Activated CD4-positive, alpha-beta T cell treated with anti-CD3 and anti-CD28 coated beads for 36 hours (primary cell): ENCODE results near the gene APMAP. TPM values are rescaled to one million over a fixed set of nuclear protein-coding genes. Genes with fewer than 3 reads are reported as not detected.
"Not testable (repeated sequence)": the region's sequence is repeated elsewhere in the genome, so short reads cannot be mapped to it uniquely, and the experiment has no call there.

Experiments used
- ATAC-seq: fragments of 200-7000 bp; cut with Tn5 transposase; one replicate; pipeline ENCODE4 v1.10.0; 2021; ENCODE audit warnings: mild to moderate bottlenecking, moderate library complexity
- CTCF ChIA-PET: fragments of 350-600 bp; sonication (Branson Sonifier 250); formaldehyde crosslinking; loops from one replicate; lab custom pipeline; 2021; ENCODE audit warnings: antibody characterized with exemption; lab: Charles Lee
- POLR2A ChIA-PET: fragments of 350-600 bp; sonication (Branson Sonifier 250); formaldehyde crosslinking; loops from one replicate; lab custom pipeline; 2021; ENCODE audit warnings: antibody characterized with exemption, inconsistent platforms; lab: Charles Lee
- DNase-seq: peaks from one replicate; pipeline ENCODE4 v3.0.0-alpha.2; 2020
- H3K27ac Mint-ChIP-seq: one replicate; pipeline ENCODE4 v1.8.0; 2021; ENCODE audit warnings: mixed read lengths
- H3K27me3 Mint-ChIP-seq: one replicate; pipeline ENCODE4 v1.8.0; 2021; ENCODE audit warnings: mixed read lengths
- H3K36me3 Mint-ChIP-seq: one replicate; pipeline ENCODE4 v1.8.0; 2021; ENCODE audit warnings: low read depth, mixed read lengths
- H3K4me1 Mint-ChIP-seq: one replicate; pipeline ENCODE4 v1.8.0; 2021; ENCODE audit warnings: mixed read lengths
- H3K4me3 Mint-ChIP-seq: one replicate; pipeline ENCODE4 v1.8.0; 2021; ENCODE audit warnings: mild to moderate bottlenecking, moderate library complexity, mixed read lengths
- H3K9me3 Mint-ChIP-seq: one replicate; pipeline ENCODE4 v1.8.0; 2021; ENCODE audit warnings: low read depth, mixed read lengths
- intact Hi-C, 2 experiments: fragments of 100-400 bp; cut with DNase I in 1 of 2; cut with micrococcal nuclease in 1 of 2; formaldehyde crosslinking; loops; one replicate each; pipeline versions ENCODE4 v1.14.2 to v1.15.1; 2022 to 2024; cut with DNase I, micrococcal nuclease
- total RNA-seq, 2 experiments: library from RNA; stranded (reverse); gene quantifications; one replicate each; pipeline ENCODE4 v1.2.3, GENCODE V29; 2021

Gene APMAP
- total RNA-seq, 2 experiments from 2014 or later = 26.8 to 34.0 TPM

- DNase-seq (no peak), ATAC-seq (no peak)
- H3K36me3 Mint-ChIP-seq = peaks cover 22% of the 10 kb centered on the region
- intact Hi-C loops = no loop called here
- ChIA-PET POLR2A (no interaction called here), CTCF (interaction anchor here (0.9 to 1.7 kb wide), 3 partner anchors 10 to 52 kb away, joined by 5 to 6 read pairs (median 6); partner anchors contain the start of gene ACSS1)
- H3K9me3 Mint-ChIP-seq = no peaks in the 10 kb centered on the region
- H3K27me3 Mint-ChIP-seq = no peaks in the 10 kb centered on the region
- peaks cover 3% of the 10 kb centered on the region for H3K4me1 Mint-ChIP-seq
- H3K27ac Mint-ChIP-seq = no peak overlapping the region
- H3K4me3 Mint-ChIP-seq = no peak overlapping the region
Observed at GRCh38 chr20:25005220-25005619, 12.7 kb upstream of the APMAP start.

- H3K4me3 Mint-ChIP-seq = no peak overlapping the region
- ChIA-PET POLR2A (no interaction called here), CTCF (no interaction called here)
- DNase-seq (no peak), ATAC-seq (no peak)
- H3K9me3 Mint-ChIP-seq = no peaks in the 10 kb centered on the region
- no peak overlapping the region for H3K27ac Mint-ChIP-seq
- H3K4me1 Mint-ChIP-seq = peaks cover 4% of the 10 kb centered on the region
- H3K27me3 Mint-ChIP-seq = no peaks in the 10 kb centered on the region
- peaks cover 16% of the 10 kb centered on the region for H3K36me3 Mint-ChIP-seq
- intact Hi-C loops = no loop called here
Observed at GRCh38 chr20:25003002-25003401, 10.5 kb upstream of the APMAP start.

GRCh38 chr20:25001323-25001722 lies 8.8 kb upstream of the APMAP start:
- H3K27ac Mint-ChIP-seq, H3K4me3 Mint-ChIP-seq, intact Hi-C loops, ATAC-seq, DNase-seq, POLR2A ChIA-PET, H3K9me3 Mint-ChIP-seq, CTCF ChIA-PET, H3K4me1 Mint-ChIP-seq, H3K27me3 Mint-ChIP-seq: not testable (repeated sequence)
- H3K36me3 Mint-ChIP-seq = peaks cover 13% of the 10 kb centered on the region

GRCh38 chr20:25000268-25000801 lies 7.8 kb upstream of the APMAP start:
- POLR2A ChIA-PET = no interaction called here
- DNase-seq (no peak), ATAC-seq (peak; percentile 23)
- CTCF ChIA-PET = no interaction called here
- H3K36me3 Mint-ChIP-seq = peaks cover 9% of the 10 kb centered on the region
- H3K4me3 Mint-ChIP-seq = no peak overlapping the region
- no peaks in the 10 kb centered on the region for H3K9me3 Mint-ChIP-seq
- H3K27ac Mint-ChIP-seq = no peak overlapping the region
- intact Hi-C loops = no loop called here
- H3K27me3 Mint-ChIP-seq = no peaks in the 10 kb centered on the region
- peaks cover 4% of the 10 kb centered on the region for H3K4me1 Mint-ChIP-seq

GRCh38 chr20:24999568-24999967 lies 7.0 kb upstream of the APMAP start:
- CTCF ChIA-PET = interaction anchor here (0.5 to 0.6 kb wide), 2 partner anchors 92 to 151 kb away, joined by 3 read pairs; no protein-coding TSS in a partner anchor
- intact Hi-C loops = loop anchor here in 1 of 2 experiments (10.0 kb wide), 1 partner anchor 625 kb away; the partner anchor contains the start of gene NANP
- H3K36me3 Mint-ChIP-seq = peaks cover 9% of the 10 kb centered on the region
- peaks cover 11% of the 10 kb centered on the region for H3K4me1 Mint-ChIP-seq
- POLR2A ChIA-PET = no interaction called here
- no peak overlapping the region for H3K27ac Mint-ChIP-seq
- H3K9me3 Mint-ChIP-seq = no peaks in the 10 kb centered on the region
- no peak overlapping the region for H3K4me3 Mint-ChIP-seq
- H3K27me3 Mint-ChIP-seq = no peaks in the 10 kb centered on the region
- ATAC-seq (no peak), DNase-seq (no peak)

- intact Hi-C loops = loop anchor here in 1 of 2 experiments (10.0 kb wide), 1 partner anchor 626 kb away; the partner anchor contains the start of gene NANP
- no peak overlapping the region for H3K27ac Mint-ChIP-seq
- H3K4me1 Mint-ChIP-seq = peaks cover 16% of the 10 kb centered on the region
- no peak overlapping the region for H3K4me3 Mint-ChIP-seq
- H3K27me3 Mint-ChIP-seq = no peaks in the 10 kb centered on the region
- H3K9me3 Mint-ChIP-seq = no peaks in the 10 kb centered on the region
- H3K36me3 Mint-ChIP-seq = peaks cover 9% of the 10 kb centered on the region
- ATAC-seq = no peak
- CTCF ChIA-PET = interaction anchor here (0.5 to 0.8 kb wide), 2 partner anchors 64 to 92 kb away, joined by 3 to 4 read pairs; no protein-coding TSS in a partner anchor
- POLR2A ChIA-PET = no interaction called here
- DNase-seq = no peak
Observed at GRCh38 chr20:24998631-24999445, 6.3 kb upstream of the APMAP start.

- Mint-ChIP-seq H3K9me3 (no peaks in the 10 kb centered on the region), H3K4me1 (peaks cover 22% of the 10 kb centered on the region), H3K36me3 (peaks cover 9% of the 10 kb centered on the region), H3K27ac (no peak overlapping the region), H3K4me3 (no peak overlapping the region), H3K27me3 (no peaks in the 10 kb centered on the region)
- intact Hi-C loops = loop anchor here in 1 of 2 experiments (10.0 kb wide), 1 partner anchor 627 kb away; the partner anchor contains the start of gene NANP
- DNase-seq (no peak), ATAC-seq (no peak)
- ChIA-PET CTCF (interaction anchor here (0.8 kb wide), 2 partner anchors 65 to 84 kb away, joined by 3 to 4 read pairs; no protein-coding TSS in a partner anchor), POLR2A (no interaction called here)
Observed at GRCh38 chr20:24998121-24998520, 5.6 kb upstream of the APMAP start.

GRCh38 chr20:24996449-24997377 lies 4.2 kb upstream of the APMAP start:
- Mint-ChIP-seq H3K4me1 (peaks cover 22% of the 10 kb centered on the region), H3K27me3 (no peaks in the 10 kb centered on the region), H3K4me3 (no peak overlapping the region), H3K27ac (no peak overlapping the region), H3K9me3 (no peaks in the 10 kb centered on the region), H3K36me3 (peaks cover under 1% of the 10 kb centered on the region)
- intact Hi-C loops = loop anchor here in 1 of 2 experiments (10.0 kb wide), 1 partner anchor 628 kb away; the partner anchor contains the start of gene NANP
- CTCF ChIA-PET = interaction anchor here (0.6 to 4.0 kb wide), 8 partner anchors 8 to 474 kb away, joined by 3 to 96 read pairs (median 4); no protein-coding TSS in a partner anchor
- ATAC-seq = no peak
- DNase-seq = no peak
- POLR2A ChIA-PET = no interaction called here

- POLR2A ChIA-PET = no interaction called here
- CTCF ChIA-PET = interaction anchor here (0.6 to 4.0 kb wide), 12 partner anchors 9 to 474 kb away, joined by 3 to 96 read pairs (median 4); no protein-coding TSS in a partner anchor
- H3K27me3 Mint-ChIP-seq = no peaks in the 10 kb centered on the region
- ATAC-seq (no peak), DNase-seq (no peak)
- no peak overlapping the region for H3K27ac Mint-ChIP-seq
- H3K4me3 Mint-ChIP-seq = no peak overlapping the region
- no peaks in the 10 kb centered on the region for H3K9me3 Mint-ChIP-seq
- peaks cover 29% of the 10 kb centered on the region for H3K4me1 Mint-ChIP-seq
- intact Hi-C loops = loop anchor here (1.0 to 10.0 kb wide), 5 partner anchors 69 to 629 kb away; partner anchors contain the start of gene NANP (in 1 of the 2)
- H3K36me3 Mint-ChIP-seq = peaks cover 2% of the 10 kb centered on the region
Observed at GRCh38 chr20:24995741-24996448, 3.3 kb upstream of the APMAP start.
